ENCODE measurements around the gene SMURF1.

The SMURF1 gene

GRCh38 chr7:99141841-99142726 lies 1.8 kb downstream of the SMURF1 start:
- peak overlapping the region; percentile 15 for H2AFZ ChIP-seq (ENCODE audit: low read length, unreplicated experiment)
- peaks cover 37% of the 10 kb centered on the region for H3K4me1 ChIP-seq (ENCODE audit: control insufficient read depth, insufficient read depth, low read length, unreplicated experiment)
- H3K4me3 ChIP-seq (ENCODE audit: low read depth, low read length) = peak overlapping the region; percentile 92
- H3K27me3 ChIP-seq (ENCODE audit: insufficient read depth, low read length) = no peaks in the 10 kb centered on the region
- no peaks in the 10 kb centered on the region for H3K36me3 ChIP-seq (ENCODE audit: insufficient read depth, low read length)
- H3K79me2 ChIP-seq (ENCODE audit: control insufficient read depth, insufficient read depth, low read length, unreplicated experiment) = peaks cover 49% of the 10 kb centered on the region
- H3K27ac ChIP-seq (ENCODE audit: low read depth, low read length) = peak overlapping the region; percentile 91

GRCh38 chr7:99141334-99141733 lies 2.6 kb downstream of the SMURF1 start:
- Histone ChIP-seq H3K27ac (ENCODE audit: low read depth, low read length) (peak overlapping the region; percentile 91), H3K4me3 (ENCODE audit: low read depth, low read length) (peak overlapping the region; percentile 92), H3K27me3 (ENCODE audit: insufficient read depth, low read length) (no peaks in the 10 kb centered on the region), H3K36me3 (ENCODE audit: insufficient read depth, low read length) (no peaks in the 10 kb centered on the region), H3K4me1 (ENCODE audit: control insufficient read depth, insufficient read depth, low read length, unreplicated experiment) (peaks cover 37% of the 10 kb centered on the region), H2AFZ (ENCODE audit: low read length, unreplicated experiment) (no peak overlapping the region), H3K79me2 (ENCODE audit: control insufficient read depth, insufficient read depth, low read length, unreplicated experiment) (peaks cover 57% of the 10 kb centered on the region)

- H3K27me3 ChIP-seq (ENCODE audit: insufficient read depth, low read length) = no peaks in the 10 kb centered on the region
- peaks cover 42% of the 10 kb centered on the region for H3K4me1 ChIP-seq (ENCODE audit: control insufficient read depth, insufficient read depth, low read length, unreplicated experiment)
- peak overlapping the region; percentile 92 for H3K4me3 ChIP-seq (ENCODE audit: low read depth, low read length)
- no peak overlapping the region for H2AFZ ChIP-seq (ENCODE audit: low read length, unreplicated experiment)
- peaks cover 62% of the 10 kb centered on the region for H3K79me2 ChIP-seq (ENCODE audit: control insufficient read depth, insufficient read depth, low read length, unreplicated experiment)
- H3K36me3 ChIP-seq (ENCODE audit: insufficient read depth, low read length) = no peaks in the 10 kb centered on the region
- peak overlapping the region; percentile 91 for H3K27ac ChIP-seq (ENCODE audit: low read depth, low read length)
These were observed 3.1 kb downstream of the SMURF1 start for GRCh38 chr7:99140813-99141212.

GRCh38 chr7:99139036-99139435 lies 4.9 kb downstream of the SMURF1 start:
- H2AFZ ChIP-seq (ENCODE audit: low read length, unreplicated experiment) = no peak overlapping the region
- H3K27ac ChIP-seq (ENCODE audit: low read depth, low read length) = peak overlapping the region; percentile 14; the same call in 1 of the 2 replicates
- no peaks in the 10 kb centered on the region for H3K36me3 ChIP-seq (ENCODE audit: insufficient read depth, low read length)
- peaks cover 43% of the 10 kb centered on the region for H3K4me1 ChIP-seq (ENCODE audit: control insufficient read depth, insufficient read depth, low read length, unreplicated experiment)
- H3K27me3 ChIP-seq (ENCODE audit: insufficient read depth, low read length) = no peaks in the 10 kb centered on the region
- peaks cover 80% of the 10 kb centered on the region for H3K79me2 ChIP-seq (ENCODE audit: control insufficient read depth, insufficient read depth, low read length, unreplicated experiment)
- peak overlapping the region; percentile 50 for H3K4me3 ChIP-seq (ENCODE audit: low read depth, low read length)

GRCh38 chr7:99137411-99138180 lies 6.3 kb downstream of the SMURF1 start:
- Histone ChIP-seq H3K27me3 (ENCODE audit: insufficient read depth, low read length) (no peaks in the 10 kb centered on the region), H3K36me3 (ENCODE audit: insufficient read depth, low read length) (no peaks in the 10 kb centered on the region), H3K4me1 (ENCODE audit: control insufficient read depth, insufficient read depth, low read length, unreplicated experiment) (peaks cover 52% of the 10 kb centered on the region), H3K4me3 (ENCODE audit: low read depth, low read length) (peak overlapping the region; percentile 50), H2AFZ (ENCODE audit: low read length, unreplicated experiment) (no peak overlapping the region), H3K27ac (ENCODE audit: low read depth, low read length) (peak overlapping the region; percentile 9; the same call in 1 of the 2 replicates), H3K79me2 (ENCODE audit: control insufficient read depth, insufficient read depth, low read length, unreplicated experiment) (peaks cover 94% of the 10 kb centered on the region)

GRCh38 chr7:99135938-99136337 lies 8.0 kb downstream of the SMURF1 start:
- Histone ChIP-seq H3K4me1 (ENCODE audit: control insufficient read depth, insufficient read depth, low read length, unreplicated experiment) (peaks cover 51% of the 10 kb centered on the region), H3K27ac (ENCODE audit: low read depth, low read length) (no peak overlapping the region), H3K36me3 (ENCODE audit: insufficient read depth, low read length) (no peaks in the 10 kb centered on the region), H3K4me3 (ENCODE audit: low read depth, low read length) (no peak overlapping the region), H3K27me3 (ENCODE audit: insufficient read depth, low read length) (no peaks in the 10 kb centered on the region), H3K79me2 (ENCODE audit: control insufficient read depth, insufficient read depth, low read length, unreplicated experiment) (peaks cover 99% of the 10 kb centered on the region), H2AFZ (ENCODE audit: low read length, unreplicated experiment) (no peak overlapping the region)

- Histone ChIP-seq H3K36me3 (ENCODE audit: insufficient read depth, low read length) (no peaks in the 10 kb centered on the region), H3K4me1 (ENCODE audit: control insufficient read depth, insufficient read depth, low read length, unreplicated experiment) (peaks cover 38% of the 10 kb centered on the region), H3K79me2 (ENCODE audit: control insufficient read depth, insufficient read depth, low read length, unreplicated experiment) (peaks cover 98% of the 10 kb centered on the region), H3K27ac (ENCODE audit: low read depth, low read length) (no peak overlapping the region), H3K4me3 (ENCODE audit: low read depth, low read length) (no peak overlapping the region), H3K27me3 (ENCODE audit: insufficient read depth, low read length) (no peaks in the 10 kb centered on the region), H2AFZ (ENCODE audit: low read length, unreplicated experiment) (no peak overlapping the region)
These were observed 9.9 kb downstream of the SMURF1 start for GRCh38 chr7:99133766-99134564.

- no peak overlapping the region for H3K27ac ChIP-seq (ENCODE audit: low read depth, low read length)
- H3K4me3 ChIP-seq (ENCODE audit: low read depth, low read length) = no peak overlapping the region
- peaks cover 38% of the 10 kb centered on the region for H3K4me1 ChIP-seq (ENCODE audit: control insufficient read depth, insufficient read depth, low read length, unreplicated experiment)
- peaks cover 98% of the 10 kb centered on the region for H3K79me2 ChIP-seq (ENCODE audit: control insufficient read depth, insufficient read depth, low read length, unreplicated experiment)
- no peaks in the 10 kb centered on the region for H3K27me3 ChIP-seq (ENCODE audit: insufficient read depth, low read length)
- H2AFZ ChIP-seq (ENCODE audit: low read length, unreplicated experiment) = no peak overlapping the region
- H3K36me3 ChIP-seq (ENCODE audit: insufficient read depth, low read length) = no peaks in the 10 kb centered on the region
These were observed 11.2 kb downstream of the SMURF1 start for GRCh38 chr7:99132595-99133321.

GRCh38 chr7:99131290-99131689 lies 12.6 kb downstream of the SMURF1 start:
- peaks cover 39% of the 10 kb centered on the region for H3K4me1 ChIP-seq (ENCODE audit: control insufficient read depth, insufficient read depth, low read length, unreplicated experiment)
- no peak overlapping the region for H2AFZ ChIP-seq (ENCODE audit: low read length, unreplicated experiment)

GRCh38 chr7:99129536-99129935 lies 14.4 kb downstream of the SMURF1 start:
- Histone ChIP-seq H3K27me3 (ENCODE audit: insufficient read depth, low read length) (no peaks in the 10 kb centered on the region), H3K36me3 (ENCODE audit: insufficient read depth, low read length) (no peaks in the 10 kb centered on the region), H3K79me2 (ENCODE audit: control insufficient read depth, insufficient read depth, low read length, unreplicated experiment) (peaks cover 92% of the 10 kb centered on the region), H2AFZ (ENCODE audit: low read length, unreplicated experiment) (no peak overlapping the region), H3K4me1 (ENCODE audit: control insufficient read depth, insufficient read depth, low read length, unreplicated experiment) (peaks cover 40% of the 10 kb centered on the region), H3K27ac (ENCODE audit: low read depth, low read length) (no peak overlapping the region), H3K4me3 (ENCODE audit: low read depth, low read length) (no peak overlapping the region)

More at GRCh38 chr7:99131290-99131689, 12.6 kb downstream of the SMURF1 start:
- peaks cover 94% of the 10 kb centered on the region for H3K79me2 ChIP-seq (ENCODE audit: control insufficient read depth, insufficient read depth, low read length, unreplicated experiment)
- H3K27ac ChIP-seq (ENCODE audit: low read depth, low read length) = no peak overlapping the region
- H3K27me3 ChIP-seq (ENCODE audit: insufficient read depth, low read length) = no peaks in the 10 kb centered on the region
- no peak overlapping the region for H3K4me3 ChIP-seq (ENCODE audit: low read depth, low read length)
- H3K36me3 ChIP-seq (ENCODE audit: insufficient read depth, low read length) = no peaks in the 10 kb centered on the region

Measured in ACC112 (cell line).